Pancreas (tissue), 10 donors: ENCODE measurements around the gene LPCAT1. TPM values are rescaled to one million over a fixed set of nuclear protein-coding genes. Genes with fewer than 3 reads are reported as not detected.
"Not testable (repeated sequence)": the region's sequence is repeated elsewhere in the genome, so short reads cannot be mapped to it uniquely, and the experiment has no call there.

Experiments used
- ATAC-seq, 4 donors: fragments of 200-7000 bp; cut with Tn5 transposase; one replicate each; pipeline versions ENCODE4 v1.8.0 to v1.9.1; 2020; ENCODE audit warnings: mild to moderate bottlenecking in 4 of 4, moderate library complexity in 4 of 4
- DNase-seq, 6 donors: peaks; one replicate each; pipeline ENCODE4 v3.0.0-alpha.2; 2020
- FAIRE-seq: peaks from 2 replicates; lab custom pipeline; 2012; peaks lifted over from hg19 to GRCh38; lab: Jason Lieb, UNC
- H3K27ac ChIP-seq, 4 donors: fragments of 200-600 bp; sonication (generic); 1 replicate in 3 of 4; 2 replicates in 1 of 4; pipeline versions ENCODE4 v1.5.0 to v1.8.0; 2020
- H3K27me3 ChIP-seq, 4 donors: fragments of 200-600 bp; one replicate each; pipeline ENCODE4 v1.8.0; 2021
- H3K36me3 ChIP-seq, 3 donors: fragments of 200-600 bp; sonication (generic) in 1 of 3; one replicate each; pipeline versions ENCODE4 v1.5.0 to v1.8.0; 2020 to 2021
- H3K4me1 ChIP-seq, 3 donors: fragments of 200-600 bp; one replicate each; pipeline ENCODE4 v1.8.0; 2021
- H3K4me3 ChIP-seq, 4 donors: fragments of 200-600 bp; sonication (generic) in 2 of 4; one replicate each; pipeline versions ENCODE4 v1.5.0 to v1.8.0; 2020 to 2021
- H3K9me3 ChIP-seq, 4 donors: fragments of 200-600 bp; one replicate each; pipeline ENCODE4 v1.8.0; 2021
- CTCF ChIP-seq, 4 donors: fragments of 200-600 bp; sonication (generic) in 3 of 4; IDR thresholded peaks; one replicate each; pipeline versions ENCODE4 v1.5.0 to v1.8.0; 2021; ENCODE audit warnings: antibody characterized with exemption in 4 of 4
- WGBS, 2 donors: extraction: QIAGEN DNeasy Blood & Tissue Kit; methylation state at CpG; one replicate each; pipeline ENCODE4 v1.1.7; 2013; 5-methylcytosine and 5-hydroxymethylcytosine counted together
- intact Hi-C, 3 donors: fragments of 100-400 bp; cut with DNase I; formaldehyde crosslinking; loops; one replicate each; pipeline versions ENCODE4 v1.11.1 to v1.14.2; 2022
- polyA plus RNA-seq, 2 donors: library from polyadenylated mRNA; stranded (reverse); fragments of 200-250 nt; gene quantifications; one replicate each; pipeline ENCODE4 v1.2.3, GENCODE V29; 2013
- total RNA-seq, 6 donors: library from RNA; stranded (reverse); fragmentation: NEBNext Ultra II Directional in 4 of 6; extraction: Animal tissue kit (Norgen Biotek cat#: 25700) in 4 of 6; gene quantifications; one replicate each; pipeline versions ENCODE4 v1.2.1 to v1.2.4, GENCODE V29; 2021 to 2023
- donor health status: healthy with polysubstance abuse.
- donor health status: DM: no; HTN: no; CAD: no; lungs with moderate emphysema.
- donor health status: DM: no; HTN: no; CAD: no.
- donor health status: control.
- donor health status: control.
- donor health status: Bipolar disorder and iron deficiency.
- donor health status: DM: yes; HTN: yes; CAD: no.
- donor health status: DM: no; HTN: no; CAD: no.
- donor health status: DM: no; HTN: no; CAD: no.
- donor health status: DM: yes; HTN: yes; CAD: no.

Gene LPCAT1
- total and polyA plus RNA-seq, 8 donors: 6.5 to 26.1 (median 13.8) TPM

- 92% methylated on average over 11 of the region's 11 CpGs for WGBS, 2 donors
- H3K4me3 ChIP-seq: no peak overlapping the region
- intact Hi-C loops: no loop called here
- no peak for TF ChIP-seq CTCF (IDR thresholded peaks at IDR 0.05)
- H3K9me3 ChIP-seq: no peaks in the 10 kb centered on the region
- ATAC-seq (no peak), DNase-seq (peak in 2 of 6 donors; percentile 29 to 44), FAIRE-seq (no peak)
- H3K27ac ChIP-seq: peak overlapping the region in 2 of 4 donors; percentile 6 to 17
- H3K4me1 ChIP-seq: no peaks in the 10 kb centered on the region
- peaks cover 0 to 3% (median 0%) of the 10 kb centered on the region in 3 donors for H3K36me3 ChIP-seq
- no peaks in the 10 kb centered on the region for H3K27me3 ChIP-seq
Measured at GRCh38 chr5:1476967-1477310, 46.8 kb downstream of the LPCAT1 start.

GRCh38 chr5:1476181-1476966 is 47.4 kb downstream of the LPCAT1 start:
- intact Hi-C loops: no loop called here
- WGBS, 2 donors: 92 to 93% methylated on average over 28 of the region's 28 CpGs
- H3K27ac ChIP-seq: peak overlapping the region in 2 of 4 donors; percentile 6 to 17
- no peaks in the 10 kb centered on the region for H3K4me1 ChIP-seq
- H3K27me3 ChIP-seq: no peaks in the 10 kb centered on the region
- DNase-seq (peak in 2 of 6 donors; percentile 50 to 66), ATAC-seq (no peak), FAIRE-seq (no peak)
- H3K9me3 ChIP-seq: no peaks in the 10 kb centered on the region
- peaks cover 0 to 3% (median 0%) of the 10 kb centered on the region in 3 donors for H3K36me3 ChIP-seq
- no peak for TF ChIP-seq CTCF (IDR thresholded peaks at IDR 0.05)
- no peak overlapping the region for H3K4me3 ChIP-seq

- H3K36me3 ChIP-seq: not testable (repeated sequence)
Measured at GRCh38 chr5:1475544-1475900, 48.2 kb downstream of the LPCAT1 start.

GRCh38 chr5:1474866-1475543 is 48.8 kb downstream of the LPCAT1 start:
- DNase-seq: peak in 3 of 6 donors; percentile 8 to 53 (median 44)
- TF ChIP-seq CTCF (IDR thresholded peaks at IDR 0.05): no peak
- ATAC-seq: no peak
- H3K36me3 ChIP-seq: peaks cover 0 to 3% (median 0%) of the 10 kb centered on the region in 3 donors
- FAIRE-seq: no peak
- WGBS, 2 donors: 89 to 93% methylated on average over 24 of the region's 24 CpGs
- no peak overlapping the region for H3K27ac ChIP-seq
- no peak overlapping the region for H3K4me3 ChIP-seq
- H3K4me1 ChIP-seq: no peaks in the 10 kb centered on the region
- H3K27me3 ChIP-seq: no peaks in the 10 kb centered on the region
- H3K9me3 ChIP-seq: no peaks in the 10 kb centered on the region
- intact Hi-C loops: no loop called here

More at GRCh38 chr5:1475544-1475900, 48.2 kb downstream of the LPCAT1 start:
- FAIRE-seq, ATAC-seq, intact Hi-C loops, H3K4me1 ChIP-seq, H3K27ac ChIP-seq, H3K4me3 ChIP-seq, H3K9me3 ChIP-seq, H3K27me3 ChIP-seq: not testable (repeated sequence)
- peak in 2 of 6 donors; percentile 38 to 46 for DNase-seq
- 89 to 93% methylated on average over 17 of the region's 17 CpGs for WGBS, 2 donors

GRCh38 chr5:1474183-1474839 is 49.4 kb downstream of the LPCAT1 start:
- Histone ChIP-seq H3K4me1 (no peaks in the 10 kb centered on the region), H3K36me3 (peaks cover 0 to 3% (median 0%) of the 10 kb centered on the region in 3 donors), H3K4me3 (no peak overlapping the region), H3K9me3 (no peaks in the 10 kb centered on the region), H3K27me3 (no peaks in the 10 kb centered on the region), H3K27ac (no peak overlapping the region)
- no peak for TF ChIP-seq CTCF (IDR thresholded peaks at IDR 0.05)
- DNase-seq (peak in 2 of 6 donors; percentile 43 to 49), ATAC-seq (no peak), FAIRE-seq (no peak)
- intact Hi-C loops: no loop called here
- 90 to 92% methylated on average over 21 of the region's 21 CpGs for WGBS, 2 donors
